Heart left ventricle (tissue), 16 donors: Measurements from ENCODE around the gene MRPL50. TPM values are rescaled to one million over a fixed set of nuclear protein-coding genes. Genes with fewer than 3 reads are reported as not detected.

ENCODE experiments used
- ATAC-seq, 4 donors: fragments of 200-7000 bp; cut with Tn5 transposase; one replicate each; pipeline ENCODE4 v1.9.1; 2020 to 2022; ENCODE audit warnings: moderate library complexity in 4 of 4, mild to moderate bottlenecking in 3 of 4, moderate number of reproducible peaks in 1 of 4
- DNase-seq, 5 donors: peaks; one replicate each; pipeline ENCODE4 v3.0.0-alpha.2; 2020
- H3K27ac ChIP-seq, 12 donors: fragments of 200-600 bp; sonication (generic) in 4 of 12; one replicate each; pipeline versions ENCODE4 v1.5.0 to v1.8.0; 2016 to 2022; ENCODE audit warnings: mild to moderate bottlenecking in 2 of 12
- H3K27me3 ChIP-seq, 9 donors: fragments of 200-600 bp; sonication (generic) in 2 of 9; one replicate each; pipeline versions ENCODE4 v1.5.1 to v1.8.0; 2016 to 2022; ENCODE audit warnings: mild to moderate bottlenecking in 3 of 9
- H3K36me3 ChIP-seq, 9 donors: fragments of 200-600 bp; sonication (generic) in 2 of 9; one replicate each; pipeline versions ENCODE4 v1.5.0 to v1.8.0; 2018 to 2022; ENCODE audit warnings: mild to moderate bottlenecking in 2 of 9
- H3K4me1 ChIP-seq, 12 donors: fragments of 200-600 bp; sonication (generic) in 4 of 12; one replicate each; pipeline versions ENCODE4 v1.5.0 to v1.8.0; 2016 to 2022; ENCODE audit warnings: mild to moderate bottlenecking in 3 of 12
- H3K4me3 ChIP-seq, 12 donors: fragments of 200-600 bp; sonication (generic) in 4 of 12; one replicate each; pipeline versions ENCODE4 v1.5.0 to v1.8.0; 2017 to 2022; ENCODE audit warnings: mild to moderate bottlenecking in 9 of 12, moderate library complexity in 4 of 12
- H3K9me3 ChIP-seq, 12 donors: fragments of 200-600 bp; sonication (generic) in 4 of 12; one replicate each; pipeline versions ENCODE4 v1.5.0 to v1.8.0; 2016 to 2022; ENCODE audit warnings: mild to moderate bottlenecking in 1 of 12
- POLR2A ChIP-seq, 2 donors: fragments of 450-650 bp; IDR thresholded peaks; one replicate each; pipeline ENCODE4 v1.6.1; 2017; ENCODE audit warnings: antibody characterized with exemption in 2 of 2, mild to moderate bottlenecking in 2 of 2, moderate library complexity in 2 of 2
- WGBS, 4 donors: extraction: QIAGEN DNeasy Blood & Tissue Kit in 2 of 4; methylation state at CpG; one replicate each; pipeline versions ENCODE4 v1.1.5 to v1.1.7; 2013 to 2018; 5-methylcytosine and 5-hydroxymethylcytosine counted together
- intact Hi-C, 10 donors: fragments of 100-400 bp; cut with DNase I; formaldehyde crosslinking; loops; one replicate each; pipeline versions ENCODE4 v1.11.1 to v1.14.2; 2022
- polyA plus RNA-seq, 2 donors: library from polyadenylated mRNA; stranded (reverse); fragments of 200-250 nt; gene quantifications; one replicate each; pipeline ENCODE4 v1.2.3, GENCODE V29; 2013
- total RNA-seq, 9 donors: library from RNA; depleted of rRNA in 2 of 9; stranded (reverse); fragments of >200 nt in 2 of 9; fragmentation: NEBNext Ultra II Directional in 3 of 9; extraction: Animal tissue kit (Norgen Biotek cat#: 25700) in 3 of 9; gene quantifications; one replicate each; pipeline versions ENCODE4 v1.1.0 to v1.2.4, GENCODE V29; 2016 to 2023
- TF ChIP-seq, protein P1 (sequence below), 12 donors: fragments of 200-600 bp; sonication (generic) in 4 of 12; IDR thresholded peaks; one replicate each; pipeline versions ENCODE4 v1.5.0 to v1.8.0; 2018 to 2022; ENCODE audit warnings: antibody characterized with exemption in 12 of 12, mild to moderate bottlenecking in 5 of 12
- donor health status: ischemic (EF 13 %, LVEDD 7.1; RV severe dilation, severe dysfunction).
- donor health status: healthy with polysubstance abuse.
- donor health status: DM: no; HTN: yes; CAD: no.
- donor health status: DM: no; HTN: no; CAD: no.
- donor health status: ischemic (EF 25% LVEDD 6.9; RV normal size, moderate dysfunction).
- donor health status: ischemic (EF 25% LVEDD 5.7; RV mildly dilated, moderate dysfunction).
- donor health status: healthy.
- donor health status: DM: yes; HTN: yes; CAD: no.
- donor health status: ischemic (EF 35%, LVEDD 5.7; RV mildly dilated, moderate dysfunction).
- donor health status: nonischemic (EF 11% LVEDD 7.7; RV severe dilation, severe dysfunction).
- donor health status: DM: yes; HTN: yes; CAD: no.
- donor health status: PGD.
- donor health status: ischemic (EF 29% LVEDD 5.4; RV normal size, mild dysfunction).
- donor health status: nonischemic (EF 23%, LVEDD 6.1; RV moderate dilation, normal function).

Gene MRPL50
- total and polyA plus RNA-seq, 11 donors, result 12.3 to 18.3 (median 15.4) TPM

DNA sequence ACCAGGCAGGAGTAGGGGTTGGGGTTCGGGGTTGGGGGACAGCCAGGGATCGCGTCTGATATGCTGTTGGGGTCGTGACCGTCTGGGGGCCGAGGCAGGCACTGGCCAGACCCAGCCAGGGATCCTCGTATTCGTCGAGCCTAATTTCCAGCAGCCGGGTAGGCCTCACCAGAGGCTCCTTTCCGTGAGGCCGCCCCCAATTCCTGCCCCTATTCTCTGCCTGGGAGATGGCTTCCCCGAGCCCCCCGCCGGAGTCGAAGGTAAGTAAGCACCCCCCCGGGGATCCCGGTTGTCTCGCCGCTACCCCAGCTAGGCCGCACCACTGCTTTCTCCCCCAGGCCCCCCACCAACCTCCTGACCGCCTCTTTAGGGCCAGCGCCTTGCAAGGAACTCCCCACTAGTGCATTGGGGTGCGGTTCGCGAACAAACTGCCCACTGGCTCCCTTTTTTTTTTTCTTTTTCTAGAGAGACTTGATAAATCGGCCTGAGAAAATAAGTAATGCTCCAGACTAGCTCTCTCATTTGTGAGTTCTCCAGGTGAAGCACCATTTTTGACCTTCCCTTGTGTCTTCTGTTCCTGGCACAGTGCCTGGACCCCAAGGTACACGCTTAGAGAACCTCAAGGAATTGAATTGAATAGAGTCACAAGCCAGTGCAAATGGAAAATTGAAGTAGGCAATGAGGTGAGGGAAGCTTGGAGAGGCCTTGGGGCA lies 668 bp upstream of the MRPL50 start:
- ATAC-seq (peak in 3 of 4 donors; percentile 2 to 13 (median 9)), DNase-seq (peak in 4 of 5 donors; percentile 28 to 69 (median 43))
- peaks cover 10 to 57% (median 34%) of the 10 kb centered on the region in 12 donors for H3K4me1 ChIP-seq
- peaks cover 0 to 31% (median 7%) of the 10 kb centered on the region in 12 donors for H3K9me3 ChIP-seq
- intact Hi-C loops, result loop anchor here in 7 of 10 donors (2.0 to 10.0 kb wide), 7 partner anchors 46 to 1304 kb away; partner anchors contain the start of genes RNF20 (in 4 of the 7), ERP44 (in 1 of the 7) and INVS (in 1 of the 7)
- H3K4me3 ChIP-seq, result peak overlapping the region; percentile 37 to 86 (median 77)
- H3K27ac ChIP-seq, result peak overlapping the region; percentile 78 to 95 (median 91)
- TF ChIP-seq POLR2A (IDR thresholded peaks at IDR 0.05), result no peak
- TF ChIP-seq, protein P1, sequence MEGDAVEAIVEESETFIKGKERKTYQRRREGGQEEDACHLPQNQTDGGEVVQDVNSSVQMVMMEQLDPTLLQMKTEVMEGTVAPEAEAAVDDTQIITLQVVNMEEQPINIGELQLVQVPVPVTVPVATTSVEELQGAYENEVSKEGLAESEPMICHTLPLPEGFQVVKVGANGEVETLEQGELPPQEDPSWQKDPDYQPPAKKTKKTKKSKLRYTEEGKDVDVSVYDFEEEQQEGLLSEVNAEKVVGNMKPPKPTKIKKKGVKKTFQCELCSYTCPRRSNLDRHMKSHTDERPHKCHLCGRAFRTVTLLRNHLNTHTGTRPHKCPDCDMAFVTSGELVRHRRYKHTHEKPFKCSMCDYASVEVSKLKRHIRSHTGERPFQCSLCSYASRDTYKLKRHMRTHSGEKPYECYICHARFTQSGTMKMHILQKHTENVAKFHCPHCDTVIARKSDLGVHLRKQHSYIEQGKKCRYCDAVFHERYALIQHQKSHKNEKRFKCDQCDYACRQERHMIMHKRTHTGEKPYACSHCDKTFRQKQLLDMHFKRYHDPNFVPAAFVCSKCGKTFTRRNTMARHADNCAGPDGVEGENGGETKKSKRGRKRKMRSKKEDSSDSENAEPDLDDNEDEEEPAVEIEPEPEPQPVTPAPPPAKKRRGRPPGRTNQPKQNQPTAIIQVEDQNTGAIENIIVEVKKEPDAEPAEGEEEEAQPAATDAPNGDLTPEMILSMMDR (IDR thresholded peaks at IDR 0.05), result no peak
- H3K36me3 ChIP-seq, result peaks cover 5 to 51% (median 40%) of the 10 kb centered on the region in 9 donors
- 0 to 2% (median 1%) methylated on average over 16 to 28 of the region's 28 CpGs for WGBS, 4 donors
- H3K27me3 ChIP-seq, result no peaks in the 10 kb centered on the region

DNA sequence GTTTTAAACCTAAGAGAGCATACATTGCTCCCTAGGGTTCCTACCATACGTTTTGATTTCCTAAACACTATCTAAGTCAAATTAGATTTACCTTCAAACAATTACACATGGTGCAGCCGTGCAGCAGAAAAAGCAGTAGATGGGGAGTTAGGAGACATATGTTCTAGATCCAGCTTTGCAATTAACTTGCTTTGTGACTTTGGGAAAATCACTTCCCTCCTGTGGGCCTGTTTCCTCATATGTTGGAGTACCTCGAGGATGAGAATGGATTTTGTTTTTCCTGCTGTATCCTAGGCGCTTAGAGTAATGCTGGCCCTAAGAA lies 711 bp downstream of the MRPL50 start:
- no peak for ATAC-seq
- H3K36me3 ChIP-seq, result peaks cover 3 to 37% (median 27%) of the 10 kb centered on the region in 9 donors
- peak overlapping the region; percentile 37 to 85 (median 74) for H3K4me3 ChIP-seq
- peak overlapping the region in 11 of 12 donors; percentile 66 to 93 (median 90) for H3K27ac ChIP-seq
- H3K9me3 ChIP-seq, result peaks cover 0 to 29% (median 3%) of the 10 kb centered on the region in 12 donors
- no peak for TF ChIP-seq POLR2A (IDR thresholded peaks at IDR 0.05)
- TF ChIP-seq, protein P1 (IDR thresholded peaks at IDR 0.05), result no peak
- peaks cover 10 to 56% (median 34%) of the 10 kb centered on the region in 12 donors for H3K4me1 ChIP-seq
- intact Hi-C loops, result loop anchor here in 7 of 10 donors (2.0 to 10.0 kb wide), 7 partner anchors 47 to 1303 kb away; partner anchors contain the start of genes RNF20 (in 4 of the 7), ERP44 (in 1 of the 7) and INVS (in 1 of the 7)
- WGBS, 4 donors, result 4 to 10% (median 5%) methylated on average over 4 of the region's 4 CpGs
- no peaks in the 10 kb centered on the region for H3K27me3 ChIP-seq
- DNase-seq, result no peak

DNA sequence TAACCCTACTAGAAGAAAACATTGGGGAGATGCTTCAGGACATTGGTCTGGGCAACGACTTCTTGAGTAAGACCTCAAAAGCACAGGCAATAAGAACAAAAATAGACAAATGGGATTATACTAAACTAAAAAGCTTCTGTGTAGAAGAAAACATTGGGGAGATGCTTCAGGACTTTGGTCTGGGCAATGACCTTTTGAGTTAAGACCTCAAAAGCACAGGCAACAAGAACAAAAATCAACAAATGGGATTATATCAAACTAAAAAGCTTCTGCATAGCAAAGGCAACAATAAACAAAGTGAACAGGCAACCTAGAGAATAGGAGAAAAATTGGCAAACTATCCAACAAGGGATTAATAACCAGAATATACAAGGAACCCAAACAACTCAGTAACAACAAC lies 3.7 kb downstream of the MRPL50 start:
- DNase-seq, result no peak
- intact Hi-C loops, result loop anchor here in 6 of 10 donors (5.0 to 10.0 kb wide), 5 partner anchors 50 to 1300 kb away; partner anchors contain the start of genes RNF20 (in 3 of the 6), ERP44 (in 1 of the 6) and INVS (in 1 of the 6)
- no peak overlapping the region for H3K4me3 ChIP-seq
- H3K27me3 ChIP-seq, result no peaks in the 10 kb centered on the region
- ATAC-seq, result no peak
- H3K4me1 ChIP-seq, result peaks cover 6 to 29% (median 17%) of the 10 kb centered on the region in 12 donors
- TF ChIP-seq POLR2A (IDR thresholded peaks at IDR 0.05), result no peak
- TF ChIP-seq, protein P1 (IDR thresholded peaks at IDR 0.05), result no peak
- peaks cover 0 to 17% (median 3%) of the 10 kb centered on the region in 12 donors for H3K9me3 ChIP-seq
- WGBS, 4 donors, result 90 to 100% (median 95%) methylated on average over 1 of the region's 1 CpG
- H3K27ac ChIP-seq, result no peak overlapping the region
- H3K36me3 ChIP-seq, result peaks cover 0 to 18% (median 14%) of the 10 kb centered on the region in 9 donors

DNA sequence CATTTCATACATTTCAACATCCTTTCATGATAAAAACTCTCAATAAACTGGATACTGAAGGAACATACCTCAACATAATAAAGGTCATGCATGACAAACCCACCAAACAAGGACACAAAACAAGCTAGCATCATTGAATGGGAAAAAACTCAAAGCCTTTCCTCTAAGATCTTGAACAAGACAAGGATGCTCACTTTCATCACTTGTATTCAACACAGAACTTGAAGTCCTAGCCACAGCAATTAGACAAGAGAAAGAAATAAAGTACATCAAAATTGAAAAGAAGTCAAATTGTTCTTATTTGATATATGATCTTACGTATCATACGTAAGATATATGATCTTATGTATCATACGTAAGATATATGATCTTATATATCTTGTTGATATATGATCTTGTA lies 5.3 kb downstream of the MRPL50 start:
- H3K4me1 ChIP-seq, result peaks cover 6 to 23% (median 13%) of the 10 kb centered on the region in 12 donors
- DNase-seq (no peak), ATAC-seq (no peak)
- intact Hi-C loops, result loop anchor here in 2 of 10 donors (10.0 kb wide), 2 partner anchors 52 to 1298 kb away; partner anchors contain the start of genes ERP44 (in 1 of the 2) and INVS (in 1 of the 2)
- no peak overlapping the region for H3K4me3 ChIP-seq
- H3K27ac ChIP-seq, result no peak overlapping the region
- H3K9me3 ChIP-seq, result peaks cover 0 to 17% (median 3%) of the 10 kb centered on the region in 12 donors
- no peaks in the 10 kb centered on the region for H3K27me3 ChIP-seq
- 97 to 99% (median 98%) methylated on average over 3 of the region's 3 CpGs for WGBS, 4 donors
- peaks cover 0 to 34% (median 26%) of the 10 kb centered on the region in 9 donors for H3K36me3 ChIP-seq
- TF ChIP-seq, protein P1 (IDR thresholded peaks at IDR 0.05), result no peak
- no peak for TF ChIP-seq POLR2A (IDR thresholded peaks at IDR 0.05)
